Neural cell (in vitro differentiated cells): ENCODE measurements around the gene EXPH5. TPM values are rescaled to one million over a fixed set of nuclear protein-coding genes. Genes with fewer than 3 reads are reported as not detected.

Source experiments
- H2AFZ ChIP-seq: fragments of 200-600, 300-800 bp; sonication (generic), shearing (Covaris generic); 2 replicates; pipeline ENCODE4 v1.6.0; 2014; ENCODE audit warnings: low read depth, mild to moderate bottlenecking, antibody characterized with exemption, low read length, moderate library complexity
- H3F3A ChIP-seq: fragments of 200-600 bp; shearing (Covaris generic); 2 replicates; pipeline ENCODE4 v1.6.1; 2016; ENCODE audit warnings: mild to moderate bottlenecking, moderate library complexity, mixed read lengths, antibody characterized with exemption, low read length; ENCODE audit not compliant: insufficient read depth, poor library complexity, severe bottlenecking
- H3K27ac ChIP-seq: fragments of 200-600, 300-800 bp; sonication (generic), shearing (Covaris generic); 2 replicates; pipeline ENCODE4 v1.5.1; 2014; ENCODE audit warnings: mild to moderate bottlenecking, low read length, moderate library complexity
- H3K27me3 ChIP-seq: fragments of 300-800, 200-600 bp; sonication (generic), shearing (Covaris generic); 2 replicates; pipeline ENCODE4 v1.6.0; 2014; ENCODE audit warnings: mild to moderate bottlenecking, low read depth, low read length, moderate library complexity; ENCODE audit not compliant: insufficient read depth
- H3K36me3 ChIP-seq: fragments of 300-800, 200-600 bp; sonication (generic), shearing (Covaris generic); 2 replicates; pipeline ENCODE4 v1.5.1; 2014; ENCODE audit warnings: mild to moderate bottlenecking, antibody characterized with exemption, low read length, moderate library complexity; ENCODE audit not compliant: insufficient read depth
- H3K4me2 ChIP-seq: fragments of 300-800, 200-600 bp; sonication (generic), shearing (Covaris generic); 2 replicates; pipeline ENCODE4 v1.6.0; 2014; ENCODE audit warnings: mild to moderate bottlenecking, low read length
- H3K4me3 ChIP-seq: fragments of 300-800, 200-600 bp; sonication (generic), shearing (Covaris generic); 2 replicates; pipeline ENCODE4 v1.5.1; 2014; ENCODE audit warnings: mild to moderate bottlenecking, low read length, moderate library complexity
- H3K79me2 ChIP-seq: fragments of 200-600 bp; shearing (Covaris generic); replicated peaks from 2 replicates; pipeline ENCODE4 v1.6.0; 2014; ENCODE audit warnings: mild to moderate bottlenecking, low read length, moderate library complexity; ENCODE audit not compliant: insufficient read depth
- H3K9ac ChIP-seq: fragments of 300-800, 200-600 bp; sonication (generic), shearing (Covaris generic); 2 replicates; pipeline ENCODE4 v1.6.1; 2016; ENCODE audit warnings: mild to moderate bottlenecking, low read length, mixed read lengths
- H3K9me2 ChIP-seq: fragments of 200-600 bp; shearing (Covaris generic); 2 replicates; pipeline ENCODE4 v1.6.1; 2016; ENCODE audit warnings: mild to moderate bottlenecking, low read length, mixed read lengths; ENCODE audit not compliant: insufficient read depth
- H3K9me3 ChIP-seq: fragments of 200-600, 300-800 bp; sonication (generic), shearing (Covaris generic); 2 replicates; pipeline ENCODE4 v1.6.1; 2016; ENCODE audit warnings: mild to moderate bottlenecking, mixed run types, low read length, moderate library complexity, mixed read lengths
- H4K20me1 ChIP-seq: fragments of 200-600 bp; shearing (Covaris generic); 2 replicates; pipeline ENCODE4 v1.6.1; 2016; ENCODE audit warnings: mild to moderate bottlenecking, mixed run types; ENCODE audit not compliant: insufficient read depth
- EP300 ChIP-seq: fragments of 450-650 bp; conservative IDR thresholded peaks from 2 replicates; pipeline ENCODE4 v1.6.1; 2014; ENCODE audit warnings: antibody characterized with exemption, mild to moderate bottlenecking, moderate library complexity; ENCODE audit not compliant: poor library complexity, severe bottlenecking
- EZH2 ChIP-seq: fragments of 200-600, 300-800 bp; shearing (Covaris generic), sonication (generic); IDR thresholded peaks from 2 replicates; pipeline ENCODE4 v1.6.1; 2014; ENCODE audit warnings: antibody characterized with exemption, low read length, borderline replicate concordance, mild to moderate bottlenecking; ENCODE audit not compliant: insufficient read depth, poor library complexity, severe bottlenecking
- MXI1 ChIP-seq: fragments of 450-650 bp; conservative IDR thresholded peaks from 2 replicates; pipeline ENCODE4 v1.6.1; 2014; ENCODE audit warnings: antibody characterized with exemption, mild to moderate bottlenecking; ENCODE audit not compliant: poor library complexity, severe bottlenecking
- POLR2AphosphoS5 ChIP-seq: IDR thresholded peaks from 2 replicates; pipeline ENCODE4 v1.6.1; 2012
- SMC3 ChIP-seq: fragments of 450-650 bp; conservative IDR thresholded peaks from 2 replicates; pipeline ENCODE4 v1.6.1; 2014; ENCODE audit warnings: antibody characterized with exemption, mild to moderate bottlenecking, moderate library complexity; ENCODE audit not compliant: poor library complexity
- TAF1 ChIP-seq: IDR thresholded peaks from 2 replicates; pipeline ENCODE4 v1.6.1; 2012; ENCODE audit warnings: low read depth
- polyA plus RNA-seq: library from polyadenylated mRNA; depleted of rRNA; stranded (reverse); fragments of >200 nt; gene quantifications from 2 replicates; pipeline ENCODE4 v1.2.3, GENCODE V29; 2014
- TF ChIP-seq, protein P1 (sequence below): IDR thresholded peaks from 2 replicates; pipeline ENCODE4 v1.6.1; 2012; ENCODE audit warnings: borderline replicate concordance
- TF ChIP-seq, protein P2 (sequence below): fragments of 450-650 bp; IDR thresholded peaks from 2 replicates; pipeline ENCODE4 v1.5.1; 2014; ENCODE audit warnings: antibody characterized with exemption, mild to moderate bottlenecking, moderate library complexity; ENCODE audit not compliant: poor library complexity, severe bottlenecking

Gene EXPH5
- polyA plus RNA-seq, 1 donor from 2014 or later: not detected

DNA sequence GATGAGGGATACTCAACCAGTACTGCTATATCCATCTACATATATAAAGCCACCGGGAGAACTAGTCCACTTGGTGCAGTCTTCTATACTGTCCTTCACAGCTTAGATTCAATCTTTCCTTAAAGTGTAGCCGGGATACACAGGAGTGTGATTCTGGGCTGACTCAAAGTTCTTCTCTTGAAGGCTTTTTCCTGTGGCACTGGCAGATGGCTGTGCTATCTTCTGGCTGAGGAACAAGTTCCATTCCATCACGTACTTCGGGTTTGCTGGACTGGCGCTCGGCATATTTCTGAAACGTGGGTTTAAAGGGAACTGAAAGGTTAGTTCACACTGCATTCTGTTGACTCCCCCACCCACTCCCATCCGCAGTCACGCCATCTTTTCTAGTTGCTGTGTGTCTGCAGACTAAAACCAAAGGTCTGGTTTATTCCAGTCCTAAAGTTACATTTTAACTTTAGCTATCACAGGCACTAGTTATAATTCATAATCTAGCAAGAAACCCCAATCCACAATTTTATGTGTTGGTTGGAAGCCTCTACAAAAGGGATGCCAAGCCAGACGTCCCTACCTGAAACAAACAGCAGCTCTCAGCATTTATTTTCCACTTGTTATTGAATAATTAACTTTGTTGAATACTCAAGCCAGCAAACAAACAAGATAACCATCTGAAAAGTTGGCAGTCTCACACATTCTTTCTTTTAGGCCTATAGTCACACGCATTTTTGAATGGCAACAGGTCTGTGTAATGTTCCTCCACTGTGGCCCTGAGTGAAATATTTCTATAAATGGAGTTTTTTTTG, 118.7 kb downstream of the EXPH5 start:
- no peaks in the 10 kb centered on the region for H3F3A ChIP-seq
- no peaks in the 10 kb centered on the region for H4K20me1 ChIP-seq
- no peak overlapping the region for H3K27ac ChIP-seq
- H3K9me3 ChIP-seq: no peaks in the 10 kb centered on the region
- no peaks in the 10 kb centered on the region for H3K79me2 ChIP-seq
- H3K36me3 ChIP-seq: no peaks in the 10 kb centered on the region
- H3K27me3 ChIP-seq: no peaks in the 10 kb centered on the region
- H2AFZ ChIP-seq: no peak overlapping the region
- no peak overlapping the region for H3K4me2 ChIP-seq
- TF ChIP-seq, protein P1, sequence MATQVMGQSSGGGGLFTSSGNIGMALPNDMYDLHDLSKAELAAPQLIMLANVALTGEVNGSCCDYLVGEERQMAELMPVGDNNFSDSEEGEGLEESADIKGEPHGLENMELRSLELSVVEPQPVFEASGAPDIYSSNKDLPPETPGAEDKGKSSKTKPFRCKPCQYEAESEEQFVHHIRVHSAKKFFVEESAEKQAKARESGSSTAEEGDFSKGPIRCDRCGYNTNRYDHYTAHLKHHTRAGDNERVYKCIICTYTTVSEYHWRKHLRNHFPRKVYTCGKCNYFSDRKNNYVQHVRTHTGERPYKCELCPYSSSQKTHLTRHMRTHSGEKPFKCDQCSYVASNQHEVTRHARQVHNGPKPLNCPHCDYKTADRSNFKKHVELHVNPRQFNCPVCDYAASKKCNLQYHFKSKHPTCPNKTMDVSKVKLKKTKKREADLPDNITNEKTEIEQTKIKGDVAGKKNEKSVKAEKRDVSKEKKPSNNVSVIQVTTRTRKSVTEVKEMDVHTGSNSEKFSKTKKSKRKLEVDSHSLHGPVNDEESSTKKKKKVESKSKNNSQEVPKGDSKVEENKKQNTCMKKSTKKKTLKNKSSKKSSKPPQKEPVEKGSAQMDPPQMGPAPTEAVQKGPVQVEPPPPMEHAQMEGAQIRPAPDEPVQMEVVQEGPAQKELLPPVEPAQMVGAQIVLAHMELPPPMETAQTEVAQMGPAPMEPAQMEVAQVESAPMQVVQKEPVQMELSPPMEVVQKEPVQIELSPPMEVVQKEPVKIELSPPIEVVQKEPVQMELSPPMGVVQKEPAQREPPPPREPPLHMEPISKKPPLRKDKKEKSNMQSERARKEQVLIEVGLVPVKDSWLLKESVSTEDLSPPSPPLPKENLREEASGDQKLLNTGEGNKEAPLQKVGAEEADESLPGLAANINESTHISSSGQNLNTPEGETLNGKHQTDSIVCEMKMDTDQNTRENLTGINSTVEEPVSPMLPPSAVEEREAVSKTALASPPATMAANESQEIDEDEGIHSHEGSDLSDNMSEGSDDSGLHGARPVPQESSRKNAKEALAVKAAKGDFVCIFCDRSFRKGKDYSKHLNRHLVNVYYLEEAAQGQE: no peak
- no peak for TF ChIP-seq EP300
- no peak for TF ChIP-seq SMC3
- H3K4me3 ChIP-seq: no peak overlapping the region
- H3K9ac ChIP-seq: no peak overlapping the region
- no peaks in the 10 kb centered on the region for H3K9me2 ChIP-seq

DNA sequence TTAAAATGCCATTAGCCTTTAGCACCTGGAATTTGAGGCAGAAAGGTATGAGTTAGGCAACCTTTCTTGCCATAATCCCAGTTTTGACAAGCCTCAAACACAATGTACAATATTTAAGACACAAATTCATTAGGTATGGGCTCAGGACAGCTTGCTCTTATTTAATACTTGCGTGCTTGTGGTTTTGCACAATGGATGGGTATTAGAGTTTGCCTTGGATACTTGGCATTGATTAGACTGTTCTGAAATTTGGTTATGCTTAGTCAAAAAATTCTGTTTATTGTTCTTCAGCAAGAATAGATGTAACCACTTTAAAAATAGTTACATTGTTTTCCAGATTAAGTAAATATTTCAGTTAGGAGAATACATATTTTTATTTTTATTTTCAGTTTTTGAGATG, 120.9 kb downstream of the EXPH5 start:
- no peaks in the 10 kb centered on the region for H3F3A ChIP-seq
- TF ChIP-seq TAF1 (no peak), EZH2 (no peak), MXI1 (no peak), POLR2AphosphoS5 (no peak)
- TF ChIP-seq, protein P1: no peak
- TF ChIP-seq, protein P2, sequence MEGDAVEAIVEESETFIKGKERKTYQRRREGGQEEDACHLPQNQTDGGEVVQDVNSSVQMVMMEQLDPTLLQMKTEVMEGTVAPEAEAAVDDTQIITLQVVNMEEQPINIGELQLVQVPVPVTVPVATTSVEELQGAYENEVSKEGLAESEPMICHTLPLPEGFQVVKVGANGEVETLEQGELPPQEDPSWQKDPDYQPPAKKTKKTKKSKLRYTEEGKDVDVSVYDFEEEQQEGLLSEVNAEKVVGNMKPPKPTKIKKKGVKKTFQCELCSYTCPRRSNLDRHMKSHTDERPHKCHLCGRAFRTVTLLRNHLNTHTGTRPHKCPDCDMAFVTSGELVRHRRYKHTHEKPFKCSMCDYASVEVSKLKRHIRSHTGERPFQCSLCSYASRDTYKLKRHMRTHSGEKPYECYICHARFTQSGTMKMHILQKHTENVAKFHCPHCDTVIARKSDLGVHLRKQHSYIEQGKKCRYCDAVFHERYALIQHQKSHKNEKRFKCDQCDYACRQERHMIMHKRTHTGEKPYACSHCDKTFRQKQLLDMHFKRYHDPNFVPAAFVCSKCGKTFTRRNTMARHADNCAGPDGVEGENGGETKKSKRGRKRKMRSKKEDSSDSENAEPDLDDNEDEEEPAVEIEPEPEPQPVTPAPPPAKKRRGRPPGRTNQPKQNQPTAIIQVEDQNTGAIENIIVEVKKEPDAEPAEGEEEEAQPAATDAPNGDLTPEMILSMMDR: no peak
- no peaks in the 10 kb centered on the region for H4K20me1 ChIP-seq
- no peaks in the 10 kb centered on the region for H3K9me3 ChIP-seq
- no peaks in the 10 kb centered on the region for H3K79me2 ChIP-seq
- no peaks in the 10 kb centered on the region for H3K36me3 ChIP-seq
- no peak overlapping the region for H3K9ac ChIP-seq
- no peak overlapping the region for H3K27ac ChIP-seq
- H3K9me2 ChIP-seq: no peaks in the 10 kb centered on the region
- H2AFZ ChIP-seq: no peak overlapping the region
- H3K4me2 ChIP-seq: no peak overlapping the region
- H3K27me3 ChIP-seq: no peaks in the 10 kb centered on the region
- no peak overlapping the region for H3K4me3 ChIP-seq
